CD4-positive, alpha-beta T cell treated with Interleukin-15 for 4 hours (primary cell): ENCODE measurements around the gene ZNF101.
A peak's percentile ranks its signal among the peaks of the same experiment; 100 is the strongest.

Experiments
- DNase-seq: peaks from one replicate; pipeline ENCODE4 v3.0.0-alpha.2; 2020; ENCODE audit warnings: low spot score

The ZNF101 gene

GRCh38 chr19:19711934-19712828 is 43.5 kb downstream of the ZNF101 start:
- no peak for DNase-seq

- no peak for DNase-seq
Measured at GRCh38 chr19:19719798-19720197, 51.2 kb downstream of the ZNF101 start.

DNA sequence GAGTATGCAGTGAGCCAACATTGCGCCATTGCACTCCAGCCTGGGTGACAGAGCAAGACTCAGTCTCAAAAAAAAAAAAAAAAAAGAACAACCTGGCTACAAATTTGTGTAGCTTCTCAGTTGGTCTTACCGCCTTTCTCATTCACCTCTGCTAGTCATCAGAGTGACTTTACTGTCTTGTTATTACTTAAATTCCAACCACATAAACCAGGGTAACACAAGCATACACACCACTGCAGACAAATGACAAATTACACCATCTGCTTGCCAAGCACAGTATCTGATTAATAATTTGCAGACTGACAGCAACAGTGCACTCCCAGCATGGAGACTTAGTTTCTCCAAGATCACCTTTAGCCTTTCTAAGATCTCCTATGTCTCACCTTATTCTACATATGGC is 53.3 kb downstream of the ZNF101 start:
- DNase-seq: no peak

DNA sequence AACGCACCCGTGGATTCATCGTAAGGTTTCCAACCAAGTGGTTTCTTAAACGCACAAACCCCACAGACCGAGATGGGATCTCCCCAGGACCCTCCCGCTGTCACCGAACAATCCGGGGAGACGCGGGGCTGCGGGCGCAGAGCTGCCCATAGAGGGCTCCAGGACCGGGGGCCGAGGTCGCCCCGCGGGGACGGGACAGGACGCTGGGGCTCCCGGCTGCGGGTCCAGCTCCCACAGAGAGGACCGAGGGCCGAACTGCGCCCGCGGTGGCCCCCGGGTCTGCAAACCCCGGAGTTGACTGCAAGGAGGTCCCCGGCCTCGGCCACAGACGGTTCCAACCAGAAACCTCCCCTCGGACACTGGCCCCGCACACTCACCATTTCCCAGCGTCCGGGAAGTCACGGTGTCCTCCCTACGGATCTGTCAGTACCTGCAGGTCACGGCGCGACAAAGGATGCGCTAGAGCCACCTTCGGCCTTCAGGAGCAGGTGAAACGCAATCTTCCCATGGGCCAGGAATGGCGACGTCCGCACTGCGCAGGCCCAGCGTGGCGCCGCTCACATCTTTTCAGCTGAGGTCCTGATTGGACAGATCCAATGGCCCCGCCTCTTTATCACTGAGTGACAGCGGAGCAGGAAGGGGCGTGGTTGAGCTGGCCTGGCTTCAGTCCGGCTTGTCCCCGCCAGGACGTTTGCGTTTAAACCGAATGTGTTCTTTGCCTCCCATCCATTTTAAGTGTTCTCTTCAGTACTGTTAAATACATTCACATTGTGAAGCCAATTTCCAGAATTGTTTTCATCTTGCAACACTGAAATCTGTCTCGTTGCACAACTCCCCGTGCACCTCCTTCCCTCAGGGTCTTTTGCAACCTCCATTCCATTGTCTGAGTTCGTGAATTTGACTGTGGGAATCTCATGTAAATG is 64.2 kb downstream of the ZNF101 start, which contains the start of gene ZNF14:
Gene ZNF14 (minus strand): TSS at position 534 of the 923 bp plus-strand sequence. CDS start 154 bp downstream, at position 380.
- DNase-seq: peak; percentile 93
